GM19467 (cell line): ENCODE measurements around the gene RTTN.

Source experiments
- ATAC-seq: cut with Tn5 transposase; IDR thresholded peaks from one replicate; pipeline ENCODE4 v1.9.1; 2021; ENCODE audit warnings: mild to moderate bottlenecking, moderate library complexity; ENCODE audit not compliant: unreplicated experiment

The RTTN gene

GRCh38 chr18:70030728-70031127 lies 174.8 kb downstream of the RTTN start:
- ATAC-seq: no peak

GRCh38 chr18:70029163-70029562 lies 176.3 kb downstream of the RTTN start:
- ATAC-seq: peak; percentile 50

GRCh38 chr18:70028734-70029133 lies 176.8 kb downstream of the RTTN start:
- peak; percentile 75 for ATAC-seq

- ATAC-seq: no peak
Measured at GRCh38 chr18:70028084-70028483, 177.4 kb downstream of the RTTN start.

GRCh38 chr18:70025580-70025979 lies 179.9 kb downstream of the RTTN start:
- ATAC-seq: no peak

- peak; percentile 34 for ATAC-seq
Measured at GRCh38 chr18:70024829-70025228, 180.7 kb downstream of the RTTN start.

- ATAC-seq: no peak
Measured at GRCh38 chr18:70024093-70024492, 181.4 kb downstream of the RTTN start.

GRCh38 chr18:70022636-70023035 lies 182.9 kb downstream of the RTTN start:
- no peak for ATAC-seq

GRCh38 chr18:70021498-70021897 lies 184.0 kb downstream of the RTTN start:
- ATAC-seq: no peak

- ATAC-seq: no peak
Measured at GRCh38 chr18:70021043-70021442, 184.4 kb downstream of the RTTN start.

GRCh38 chr18:70019991-70020390 lies 185.5 kb downstream of the RTTN start:
- ATAC-seq: no peak

- ATAC-seq: no peak
Measured at GRCh38 chr18:70019136-70019535, 186.4 kb downstream of the RTTN start.

GRCh38 chr18:70015127-70015526 lies 190.4 kb downstream of the RTTN start:
- ATAC-seq: no peak

- no peak for ATAC-seq
Measured at GRCh38 chr18:70005580-70005979, 199.9 kb downstream of the RTTN start.

- no peak for ATAC-seq
Measured at GRCh38 chr18:70004696-70005095, 200.8 kb downstream of the RTTN start.

- ATAC-seq: no peak
Measured at GRCh38 chr18:69999656-70000055, 205.8 kb downstream of the RTTN start.

GRCh38 chr18:69998523-69998987 lies 206.9 kb downstream of the RTTN start:
- no peak for ATAC-seq

GRCh38 chr18:69996951-69997798 lies 208.3 kb downstream of the RTTN start:
- no peak for ATAC-seq

GRCh38 chr18:69996417-69996816 lies 209.1 kb downstream of the RTTN start:
- no peak for ATAC-seq

GRCh38 chr18:69995774-69996173 lies 209.7 kb downstream of the RTTN start:
- no peak for ATAC-seq

- ATAC-seq: no peak
Measured at GRCh38 chr18:69992776-69993175, 212.7 kb downstream of the RTTN start.

- ATAC-seq: no peak
Measured at GRCh38 chr18:69987870-69988269, 217.6 kb downstream of the RTTN start.

- ATAC-seq: no peak
Measured at GRCh38 chr18:69985239-69985638, 220.2 kb downstream of the RTTN start.
